ENCODE results near the gene GAMT.

GAMT gene

DNA sequence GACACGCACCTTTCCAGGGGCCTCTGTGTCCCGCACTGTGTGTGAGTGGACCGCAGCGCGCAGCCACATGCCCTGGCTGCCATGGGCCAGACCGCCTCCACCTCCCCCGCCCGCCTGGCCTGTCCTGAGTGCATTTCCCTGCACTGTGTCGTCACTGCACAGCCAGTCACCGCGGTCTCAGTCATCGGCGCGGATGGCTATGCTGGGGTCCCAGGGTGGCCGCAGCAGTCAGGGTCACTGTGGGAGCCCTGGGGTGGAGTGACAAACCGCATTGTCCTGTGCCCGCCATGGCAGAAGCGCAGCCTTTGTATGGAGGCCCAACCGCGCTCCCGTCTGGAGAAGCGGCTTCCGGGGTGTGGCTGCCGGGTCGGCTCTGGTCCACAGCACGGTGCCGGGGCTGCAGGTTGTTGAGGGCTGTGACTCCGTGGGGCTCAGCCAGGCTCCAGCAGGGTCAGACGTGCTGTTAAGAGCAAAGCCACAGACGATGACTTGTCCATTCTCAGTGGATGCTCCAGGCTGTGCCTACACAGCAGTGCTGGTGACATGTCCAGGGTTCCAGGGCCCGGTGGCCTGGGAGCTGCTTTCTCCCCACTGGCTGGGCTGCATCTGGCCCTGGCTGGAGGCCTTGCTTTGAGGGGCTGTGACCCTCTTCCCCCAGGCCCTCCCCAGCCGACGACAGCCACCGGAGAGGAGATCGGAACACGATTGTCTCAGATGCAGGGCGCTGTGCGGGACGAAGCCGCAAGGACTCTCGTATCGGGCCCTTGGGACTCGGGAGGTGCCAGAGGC, 24.0 kb downstream of the GAMT start:
- Histone ChIP-seq H3F3A (ENCODE audit: low read depth) (no peaks in the 10 kb centered on the region), H3K79me2 (ENCODE audit: insufficient read depth, low read length) (no peaks in the 10 kb centered on the region), H3K36me3 (ENCODE audit: insufficient read depth, low read length) (peaks cover 13% of the 10 kb centered on the region; the same call in 1 of the 2 replicates), H3K9me2 (replicated peaks; ENCODE audit: low read depth, low read length) (no peaks in the 10 kb centered on the region), H2AFZ (ENCODE audit: low read length) (no peak overlapping the region), H3K9me3 (ENCODE audit: insufficient read depth, low read depth, low read length) (no peaks in the 10 kb centered on the region), H3K4me1 (ENCODE audit: insufficient read depth, low read length, poor library complexity, severe bottlenecking) (no peaks in the 10 kb centered on the region), H3K9ac (ENCODE audit: low read depth, low read length, poor library complexity, severe bottlenecking) (no peak overlapping the region), H3K4me2 (ENCODE audit: low read depth, low read length, poor library complexity, severe bottlenecking) (no peak overlapping the region), H3K27me3 (ENCODE audit: insufficient read depth, low read length, poor library complexity, severe bottlenecking) (no peaks in the 10 kb centered on the region), H3K4me3 (ENCODE audit: low read length, poor library complexity, severe bottlenecking) (no peak overlapping the region), H4K20me1 (ENCODE audit: insufficient read depth, low read length, poor library complexity, severe bottlenecking) (no peaks in the 10 kb centered on the region)
- TF ChIP-seq, protein P1, sequence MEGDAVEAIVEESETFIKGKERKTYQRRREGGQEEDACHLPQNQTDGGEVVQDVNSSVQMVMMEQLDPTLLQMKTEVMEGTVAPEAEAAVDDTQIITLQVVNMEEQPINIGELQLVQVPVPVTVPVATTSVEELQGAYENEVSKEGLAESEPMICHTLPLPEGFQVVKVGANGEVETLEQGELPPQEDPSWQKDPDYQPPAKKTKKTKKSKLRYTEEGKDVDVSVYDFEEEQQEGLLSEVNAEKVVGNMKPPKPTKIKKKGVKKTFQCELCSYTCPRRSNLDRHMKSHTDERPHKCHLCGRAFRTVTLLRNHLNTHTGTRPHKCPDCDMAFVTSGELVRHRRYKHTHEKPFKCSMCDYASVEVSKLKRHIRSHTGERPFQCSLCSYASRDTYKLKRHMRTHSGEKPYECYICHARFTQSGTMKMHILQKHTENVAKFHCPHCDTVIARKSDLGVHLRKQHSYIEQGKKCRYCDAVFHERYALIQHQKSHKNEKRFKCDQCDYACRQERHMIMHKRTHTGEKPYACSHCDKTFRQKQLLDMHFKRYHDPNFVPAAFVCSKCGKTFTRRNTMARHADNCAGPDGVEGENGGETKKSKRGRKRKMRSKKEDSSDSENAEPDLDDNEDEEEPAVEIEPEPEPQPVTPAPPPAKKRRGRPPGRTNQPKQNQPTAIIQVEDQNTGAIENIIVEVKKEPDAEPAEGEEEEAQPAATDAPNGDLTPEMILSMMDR (conservative IDR thresholded peaks at IDR 0.05; ENCODE audit: low read length), result no peak
- TF ChIP-seq EZH2phosphoT487 (IDR thresholded peaks at IDR 0.05; ENCODE audit: borderline replicate concordance), result no peak

DNA sequence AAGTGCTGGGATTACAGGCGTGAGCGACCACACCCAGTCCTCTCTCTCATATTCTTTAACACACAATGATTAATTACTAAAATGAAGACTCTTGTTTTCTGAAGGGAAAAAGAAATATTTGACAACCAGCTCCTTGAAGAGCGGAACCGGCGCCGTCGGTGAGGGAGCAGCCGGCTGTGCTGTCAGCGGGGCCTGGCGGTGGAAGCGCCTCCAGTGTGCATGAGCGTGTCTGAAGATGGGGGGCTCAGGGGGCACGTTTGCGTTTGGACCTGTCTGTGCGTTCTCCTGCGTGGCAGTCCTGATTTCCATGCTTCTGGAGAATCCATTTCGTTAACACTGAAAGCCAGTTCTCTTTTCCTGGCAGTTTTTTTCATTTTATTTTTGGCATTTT, 24.9 kb downstream of the GAMT start:
- Histone ChIP-seq H3K9me3 (ENCODE audit: insufficient read depth, low read depth, low read length) (no peaks in the 10 kb centered on the region), H4K20me1 (ENCODE audit: insufficient read depth, low read length, poor library complexity, severe bottlenecking) (no peaks in the 10 kb centered on the region), H2AFZ (ENCODE audit: low read length) (no peak overlapping the region), H3K36me3 (ENCODE audit: insufficient read depth, low read length) (peaks cover 13% of the 10 kb centered on the region; the same call in 1 of the 2 replicates), H3K9me2 (replicated peaks; ENCODE audit: low read depth, low read length) (no peaks in the 10 kb centered on the region), H3K4me2 (ENCODE audit: low read depth, low read length, poor library complexity, severe bottlenecking) (no peak overlapping the region), H3K4me1 (ENCODE audit: insufficient read depth, low read length, poor library complexity, severe bottlenecking) (no peaks in the 10 kb centered on the region), H3F3A (ENCODE audit: low read depth) (no peaks in the 10 kb centered on the region), H3K27me3 (ENCODE audit: insufficient read depth, low read length, poor library complexity, severe bottlenecking) (no peaks in the 10 kb centered on the region), H3K4me3 (ENCODE audit: low read length, poor library complexity, severe bottlenecking) (no peak overlapping the region), H3K79me2 (ENCODE audit: insufficient read depth, low read length) (no peaks in the 10 kb centered on the region), H3K9ac (ENCODE audit: low read depth, low read length, poor library complexity, severe bottlenecking) (no peak overlapping the region)
- TF ChIP-seq EZH2phosphoT487 (IDR thresholded peaks at IDR 0.05; ENCODE audit: borderline replicate concordance), result no peak
- TF ChIP-seq, protein P1 (conservative IDR thresholded peaks at IDR 0.05; ENCODE audit: low read length), result no peak

DNA sequence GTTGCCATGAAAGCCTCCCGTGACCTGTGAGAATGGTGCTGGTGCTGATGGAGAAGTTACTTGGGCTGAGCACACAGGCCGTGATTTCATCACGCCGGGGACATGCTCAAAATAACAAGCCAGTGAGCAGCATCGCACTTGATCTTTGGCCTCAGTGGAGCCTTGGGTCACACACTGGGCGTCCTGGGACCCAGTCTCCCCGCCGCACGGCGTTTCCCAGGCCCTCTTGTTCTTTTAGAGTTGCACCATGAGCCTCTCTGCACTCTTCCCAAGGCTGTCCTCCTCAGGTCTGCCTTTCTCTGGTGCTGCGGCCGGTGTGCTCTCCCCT, 27.1 kb downstream of the GAMT start:
- TF ChIP-seq, protein P1 (conservative IDR thresholded peaks at IDR 0.05; ENCODE audit: low read length), result no peak
- no peak for TF ChIP-seq EZH2phosphoT487 (IDR thresholded peaks at IDR 0.05; ENCODE audit: borderline replicate concordance)
- Histone ChIP-seq H3K79me2 (ENCODE audit: insufficient read depth, low read length) (no peaks in the 10 kb centered on the region), H3F3A (ENCODE audit: low read depth) (no peaks in the 10 kb centered on the region), H3K9me2 (replicated peaks; ENCODE audit: low read depth, low read length) (no peaks in the 10 kb centered on the region), H2AFZ (ENCODE audit: low read length) (no peak overlapping the region), H3K9ac (ENCODE audit: low read depth, low read length, poor library complexity, severe bottlenecking) (no peak overlapping the region), H3K27me3 (ENCODE audit: insufficient read depth, low read length, poor library complexity, severe bottlenecking) (no peaks in the 10 kb centered on the region), H3K36me3 (ENCODE audit: insufficient read depth, low read length) (peaks cover 26% of the 10 kb centered on the region; the same call in 1 of the 2 replicates), H3K9me3 (ENCODE audit: insufficient read depth, low read depth, low read length) (no peaks in the 10 kb centered on the region), H3K4me1 (ENCODE audit: insufficient read depth, low read length, poor library complexity, severe bottlenecking) (no peaks in the 10 kb centered on the region), H4K20me1 (ENCODE audit: insufficient read depth, low read length, poor library complexity, severe bottlenecking) (no peaks in the 10 kb centered on the region), H3K4me2 (ENCODE audit: low read depth, low read length, poor library complexity, severe bottlenecking) (no peak overlapping the region), H3K4me3 (ENCODE audit: low read length, poor library complexity, severe bottlenecking) (no peak overlapping the region)
